GM12878 (cell line): ENCODE results near the gene BHLHE41. TPM values are rescaled to one million over a fixed set of nuclear protein-coding genes. Genes with fewer than 3 reads are reported as not detected.

Source experiments
- HDAC6 ChIP-seq: fragments of 200-600 bp; sonication (generic); IDR thresholded peaks from one replicate; pipeline ENCODE4 v1.8.0; 2017; ENCODE audit warnings: antibody characterized with exemption; ENCODE audit not compliant: unreplicated experiment
- IRF3 ChIP-seq: fragments of 450-650 bp; IDR thresholded peaks from 2 replicates; pipeline ENCODE4 v1.6.1; 2014; ENCODE audit warnings: mild to moderate bottlenecking
- MYC ChIP-seq: IDR thresholded peaks from 2 replicates; pipeline ENCODE4 v1.6.1; 2011; ENCODE audit warnings: mild to moderate bottlenecking, low read length, moderate library complexity, inconsistent platforms; ENCODE audit not compliant: insufficient read depth, insufficient replicate concordance, insufficient read length, severe bottlenecking
- POU2F2 ChIP-seq: IDR thresholded peaks from 3 replicates; pipeline ENCODE4 v1.6.1; 2011; ENCODE audit warnings: low read depth, mild to moderate bottlenecking, low read length, borderline replicate concordance
- SMAD1 ChIP-seq: fragments of 450-650 bp; IDR thresholded peaks from 2 replicates; pipeline ENCODE4 v1.6.1; 2018; ENCODE audit warnings: mild to moderate bottlenecking, low read depth; ENCODE audit not compliant: partially characterized antibody
- polyA plus RNA-seq, 11 experiments: library from polyadenylated mRNA; depleted of rRNA in 4 of 11; unstranded in 6 of 11; stranded (reverse) in 5 of 11; fragments of >200 nt; fragmentation: Nextera tagmentation in 4 of 11; fragmentation: Illumina TruSeq in 1 of 11; extraction: Ambion mirVana in 4 of 11; extraction: Trizol in 1 of 11; gene quantifications; 1 replicate in 1 of 11; 2 replicates in 10 of 11; pipeline versions ENCODE4 v1.2.1 to v1.2.3, GENCODE V29; 2011 to 2016; ENCODE audit warnings: inconsistent platforms in 2 of 11, missing spikeins in 2 of 11, low read depth in 1 of 11
- total RNA-seq, 4 experiments: library from RNA; depleted of rRNA in 3 of 4; stranded (reverse); fragments of >200 nt in 3 of 4; fragmentation: Illumina TruSeq in 1 of 4; extraction: Trizol in 1 of 4; gene quantifications; 2 replicates each; pipeline versions ENCODE4 v1.2.1 to v1.2.3, GENCODE V29; 2013 to 2021
- TF ChIP-seq, protein P1 (sequence below): fragments of 450-650 bp; IDR thresholded peaks from 2 replicates; pipeline ENCODE4 v1.6.1; 2017; ENCODE audit warnings: antibody characterized with exemption, mild to moderate bottlenecking, moderate library complexity

BHLHE41 gene
- total and polyA plus RNA-seq, 10 of the 15 experiments (the other 5 are each of a cell fraction or from before 2014, with no cell fraction given), result 0.02 to 1.5 (median 0.07) TPM; not detected in 3

- TF ChIP-seq IRF3, result no peak
- TF ChIP-seq HDAC6, result no peak
- no peak for TF ChIP-seq POU2F2
- TF ChIP-seq SMAD1, result no peak
- no peak for TF ChIP-seq MYC
- TF ChIP-seq, protein P1, sequence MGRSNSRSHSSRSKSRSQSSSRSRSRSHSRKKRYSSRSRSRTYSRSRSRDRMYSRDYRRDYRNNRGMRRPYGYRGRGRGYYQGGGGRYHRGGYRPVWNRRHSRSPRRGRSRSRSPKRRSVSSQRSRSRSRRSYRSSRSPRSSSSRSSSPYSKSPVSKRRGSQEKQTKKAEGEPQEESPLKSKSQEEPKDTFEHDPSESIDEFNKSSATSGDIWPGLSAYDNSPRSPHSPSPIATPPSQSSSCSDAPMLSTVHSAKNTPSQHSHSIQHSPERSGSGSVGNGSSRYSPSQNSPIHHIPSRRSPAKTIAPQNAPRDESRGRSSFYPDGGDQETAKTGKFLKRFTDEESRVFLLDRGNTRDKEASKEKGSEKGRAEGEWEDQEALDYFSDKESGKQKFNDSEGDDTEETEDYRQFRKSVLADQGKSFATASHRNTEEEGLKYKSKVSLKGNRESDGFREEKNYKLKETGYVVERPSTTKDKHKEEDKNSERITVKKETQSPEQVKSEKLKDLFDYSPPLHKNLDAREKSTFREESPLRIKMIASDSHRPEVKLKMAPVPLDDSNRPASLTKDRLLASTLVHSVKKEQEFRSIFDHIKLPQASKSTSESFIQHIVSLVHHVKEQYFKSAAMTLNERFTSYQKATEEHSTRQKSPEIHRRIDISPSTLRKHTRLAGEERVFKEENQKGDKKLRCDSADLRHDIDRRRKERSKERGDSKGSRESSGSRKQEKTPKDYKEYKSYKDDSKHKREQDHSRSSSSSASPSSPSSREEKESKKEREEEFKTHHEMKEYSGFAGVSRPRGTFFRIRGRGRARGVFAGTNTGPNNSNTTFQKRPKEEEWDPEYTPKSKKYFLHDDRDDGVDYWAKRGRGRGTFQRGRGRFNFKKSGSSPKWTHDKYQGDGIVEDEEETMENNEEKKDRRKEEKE, result no peak
These were observed 6.5 kb downstream of the BHLHE41 start (continued) for GRCh38 chr12:26118308-26118707.
